IMR-90 (cell line): Measurements from ENCODE around the gene MAP6. TPM values are rescaled to one million over a fixed set of nuclear protein-coding genes. Genes with fewer than 3 reads are reported as not detected.

Experiments
- ATAC-seq: fragments of 200-7000 bp; cut with Tn5 transposase; 2 replicates; pipeline ENCODE4 v1.9.1; 2020; ENCODE audit warnings: low read depth, mild to moderate bottlenecking, moderate library complexity
- BruUV-seq: library from RNA; stranded (reverse); fragments of 400-500 nt; replicated peaks from 2 replicates; lab custom pipeline; 2021; lab: Mats Ljungman, UMichigan
- CTCF ChIA-PET: fragments of 300-600 bp; formaldehyde crosslinking; extraction: SDS; loops from one replicate; lab custom pipeline; 2021; ENCODE audit warnings: antibody characterized with exemption; lab: Yijun Ruan, JAX
- POLR2A ChIA-PET: fragments of 300-600 bp; sonication (Branson Sonifier 250); formaldehyde crosslinking; loops from one replicate; lab custom pipeline; 2022; ENCODE audit warnings: antibody characterized with exemption; ENCODE audit not compliant: unreplicated experiment; lab: Charles Lee
- DNase-seq: peaks from one replicate; pipeline ENCODE4 v3.0.0; 2013
- H2AFZ ChIP-seq: replicated peaks from 2 replicates; pipeline ENCODE3; 2013; ENCODE audit warnings: low read length, mild to moderate bottlenecking; ENCODE audit not compliant: poor library complexity
- H2AK5ac ChIP-seq: 2 replicates; pipeline ENCODE4 v1.6.1; 2013; ENCODE audit warnings: low read depth, low read length, inconsistent platforms
- H2AK9ac ChIP-seq: replicated peaks from 2 replicates; pipeline ENCODE3; 2013; ENCODE audit warnings: mild to moderate bottlenecking, low read depth, low read length, moderate library complexity; ENCODE audit not compliant: poor library complexity
- H2BK120ac ChIP-seq: 2 replicates; pipeline ENCODE4 v1.6.1; 2013; ENCODE audit warnings: low read depth, low read length, inconsistent platforms
- H2BK15ac ChIP-seq: 3 replicates; pipeline ENCODE4 v1.6.1; 2013; ENCODE audit warnings: low read depth, low read length, inconsistent platforms
- H2BK20ac ChIP-seq: 2 replicates; pipeline ENCODE4 v1.6.1; 2013; ENCODE audit warnings: low read depth, mild to moderate bottlenecking, inconsistent platforms, low read length, moderate library complexity
- H2BK5ac ChIP-seq: 2 replicates; pipeline ENCODE4 v1.6.1; 2013; ENCODE audit warnings: mild to moderate bottlenecking, low read depth, low read length, inconsistent platforms; ENCODE audit not compliant: poor library complexity, severe bottlenecking
- H3K14ac ChIP-seq: replicated peaks from 2 replicates; pipeline ENCODE4 v1.6.1; 2013; ENCODE audit warnings: low read depth, low read length, inconsistent platforms
- H3K18ac ChIP-seq: 2 replicates; pipeline ENCODE4 v1.6.1; 2013; ENCODE audit warnings: low read depth, low read length, control low read depth
- H3K23ac ChIP-seq: 2 replicates; pipeline ENCODE4 v1.6.1; 2013; ENCODE audit warnings: low read depth, low read length, inconsistent platforms
- H3K27ac ChIP-seq: 2 replicates; pipeline ENCODE4 v1.5.1; 2013; ENCODE audit warnings: mild to moderate bottlenecking, control low read depth, low read length; ENCODE audit not compliant: insufficient read depth
- H3K27me3 ChIP-seq: 2 replicates; pipeline ENCODE4 v1.6.1; 2013; ENCODE audit warnings: low read length; ENCODE audit not compliant: control insufficient read depth, insufficient read depth
- H3K36me3 ChIP-seq: 2 replicates; pipeline ENCODE4 v1.6.1; 2013; ENCODE audit warnings: low read length, mixed read lengths; ENCODE audit not compliant: control insufficient read depth, insufficient read depth
- H3K4ac ChIP-seq: 2 replicates; pipeline ENCODE4 v1.6.1; 2013; ENCODE audit warnings: low read depth, low read length, inconsistent platforms
- H3K4me1 ChIP-seq: 2 replicates; pipeline ENCODE4 v1.6.1; 2013; ENCODE audit warnings: low read length, mixed read lengths; ENCODE audit not compliant: control insufficient read depth, insufficient read depth
- H3K4me2 ChIP-seq: 2 replicates; pipeline ENCODE4 v1.6.1; 2013; ENCODE audit warnings: low read depth, mild to moderate bottlenecking, control low read depth, low read length, moderate library complexity
- H3K4me3 ChIP-seq: 2 replicates; pipeline ENCODE4 v1.5.1; 2013; ENCODE audit warnings: low read depth, mild to moderate bottlenecking, control low read depth, low read length, moderate library complexity; ENCODE audit not compliant: insufficient read depth
- H3K56ac ChIP-seq: 2 replicates; pipeline ENCODE4 v1.6.1; 2013; ENCODE audit warnings: low read length, inconsistent platforms; ENCODE audit not compliant: insufficient read depth; ENCODE audit errors: extremely low read depth
- H3K79me1 ChIP-seq, 2 experiments: 2 replicates each; pipeline ENCODE4 v1.6.1; 2013; ENCODE audit warnings: low read length in 2 of 2, inconsistent platforms in 1 of 2, low read depth in 1 of 2
- H3K9ac ChIP-seq: 2 replicates; pipeline ENCODE4 v1.6.1; 2013; ENCODE audit warnings: low read depth, low read length, control low read depth
- H3K9me1 ChIP-seq: 2 replicates; pipeline ENCODE4 v1.6.1; 2013; ENCODE audit warnings: low read length, inconsistent platforms; ENCODE audit not compliant: insufficient read depth
- H3K9me3 ChIP-seq: 2 replicates; pipeline ENCODE4 v1.6.1; 2013; ENCODE audit warnings: low read length; ENCODE audit not compliant: control insufficient read depth, insufficient read depth
- H4K20me1 ChIP-seq: 2 replicates; pipeline ENCODE4 v1.6.1; 2013; ENCODE audit warnings: low read length, inconsistent platforms; ENCODE audit not compliant: insufficient read depth
- H4K5ac ChIP-seq: 2 replicates; pipeline ENCODE4 v1.6.1; 2013; ENCODE audit warnings: mild to moderate bottlenecking, low read depth, low read length, control low read depth
- H4K8ac ChIP-seq, 2 experiments: 2 replicates each; pipeline ENCODE4 v1.6.1; 2013; ENCODE audit warnings: low read depth in 2 of 2, low read length in 2 of 2, control low read depth in 1 of 2, inconsistent platforms in 1 of 2
- H4K91ac ChIP-seq: 2 replicates; pipeline ENCODE4 v1.6.1; 2013; ENCODE audit warnings: low read depth, low read length, inconsistent platforms; ENCODE audit not compliant: insufficient read depth
- BHLHE40 ChIP-seq: fragments of 150-350 bp; IDR thresholded peaks from 2 replicates; pipeline ENCODE4 v1.6.1; 2016; ENCODE audit warnings: mild to moderate bottlenecking, low read depth, low read length
- CEBPB ChIP-seq: IDR thresholded peaks from 2 replicates; pipeline ENCODE4 v1.6.1; 2012; ENCODE audit warnings: low read depth, low read length, improper control_type of control experiment
- CHD1 ChIP-seq: IDR thresholded peaks from 2 replicates; pipeline ENCODE4 v1.6.1; 2012; ENCODE audit warnings: low read depth, low read length, improper control_type of control experiment
- FOS ChIP-seq: fragments of 150-350 bp; IDR thresholded peaks from 2 replicates; pipeline ENCODE4 v1.6.1; 2016; ENCODE audit warnings: low read depth, low read length
- MAFK ChIP-seq: IDR thresholded peaks from 2 replicates; pipeline ENCODE4 v1.6.1; 2012; ENCODE audit warnings: low read depth, low read length, improper control_type of control experiment
- MAZ ChIP-seq: IDR thresholded peaks from 2 replicates; pipeline ENCODE4 v1.6.1; 2012; ENCODE audit warnings: low read depth, mild to moderate bottlenecking, low read length, improper control_type of control experiment, moderate library complexity, borderline replicate concordance
- MXI1 ChIP-seq: IDR thresholded peaks from 2 replicates; pipeline ENCODE4 v1.6.1; 2012; ENCODE audit warnings: low read depth, mild to moderate bottlenecking, low read length, moderate library complexity, borderline replicate concordance
- NFE2L2 ChIP-seq: fragments of 150-350 bp; IDR thresholded peaks from 2 replicates; pipeline ENCODE4 v1.6.1; 2016; ENCODE audit warnings: low read depth, mild to moderate bottlenecking, low read length
- POLR2A ChIP-seq: IDR thresholded peaks from 2 replicates; pipeline ENCODE4 v1.6.1; 2012; ENCODE audit warnings: mild to moderate bottlenecking, low read depth, low read length
- RAD21 ChIP-seq: IDR thresholded peaks from 2 replicates; pipeline ENCODE4 v1.6.1; 2012; ENCODE audit warnings: low read length, improper control_type of control experiment
- RCOR1 ChIP-seq: IDR thresholded peaks from 2 replicates; pipeline ENCODE4 v1.6.1; 2012; ENCODE audit warnings: mild to moderate bottlenecking, low read length, improper control_type of control experiment; ENCODE audit not compliant: insufficient replicate concordance
- RFX5 ChIP-seq: IDR thresholded peaks from 2 replicates; pipeline ENCODE4 v1.8.0; 2012; ENCODE audit warnings: low read depth, mild to moderate bottlenecking, low read length, moderate library complexity
- SMC3 ChIP-seq: fragments of 150-350 bp; IDR thresholded peaks from 2 replicates; pipeline ENCODE4 v1.6.1; 2016; ENCODE audit warnings: low read depth, mild to moderate bottlenecking, antibody characterized with exemption, low read length, moderate library complexity
- WGBS, 2 experiments: methylation state at CpG; one replicate each; pipeline versions ENCODE4 v1.1.5 to v1.1.7; 2013; ENCODE audit warnings: missing lambda C conversion rate in 2 of 2; ENCODE audit not compliant: insufficient read length in 1 of 2; ENCODE audit errors: extremely low coverage in 2 of 2; 5-methylcytosine and 5-hydroxymethylcytosine counted together
- dilution Hi-C: fragments of 300-500 bp; cut with HindIII; formaldehyde crosslinking; loops from one replicate; pipeline ENCODE4 v1.14.3; 2018; ENCODE audit warnings: low sequenced_read_pairs; ENCODE audit not compliant: unreplicated experiment
- in situ Hi-C: fragments of 300-500 bp; cut with MboI; formaldehyde crosslinking; loops from 3 replicates; pipeline ENCODE4 v1.14.3; 2019; ENCODE audit warnings: low sequenced_read_pairs, inconsistent platforms, mixed read lengths
- intact Hi-C: fragments of 100-400 bp; cut with micrococcal nuclease; formaldehyde crosslinking; loops from 2 replicates; pipeline ENCODE4 v1.10.0; 2022
- polyA plus RNA-seq, 3 experiments: library from polyadenylated mRNA; depleted of rRNA; stranded (reverse); fragments of >200 nt; gene quantifications; 2 replicates each; pipeline ENCODE4 v1.2.3, GENCODE V29; 2012; ENCODE audit warnings: low replicate concordance in 1 of 3
- total RNA-seq: library from RNA; depleted of rRNA; stranded (reverse); fragments of >200 nt; gene quantifications from 2 replicates; pipeline ENCODE4 v1.2.3, GENCODE V29; 2012
- TF ChIP-seq, protein P1 (sequence below): conservative IDR thresholded peaks from 2 replicates; pipeline ENCODE4 v1.5.1; 2012; ENCODE audit warnings: mild to moderate bottlenecking, low read depth, low read length, improper control_type of control experiment
- TF ChIP-seq, protein P2 (sequence below): fragments of 150-350 bp; IDR thresholded peaks from 2 replicates; pipeline ENCODE4 v1.6.1; 2016; ENCODE audit warnings: low read depth, mild to moderate bottlenecking, low read length, moderate library complexity, borderline replicate concordance
- TF ChIP-seq, protein P3 (sequence below): fragments of 150-350 bp; IDR thresholded peaks from 2 replicates; pipeline ENCODE4 v1.6.1; 2017; ENCODE audit warnings: mild to moderate bottlenecking, antibody characterized with exemption, low read length, low read depth

Gene MAP6
- total and polyA plus RNA-seq, 2 of the 4 experiments (the other 2 are of a cell fraction) = 3.0 to 3.4 TPM

- H4K5ac ChIP-seq = no peak overlapping the region
- H4K20me1 ChIP-seq = no peaks in the 10 kb centered on the region; the same call in 1 of the 2 replicates
- H3K36me3 ChIP-seq = no peaks in the 10 kb centered on the region
- DNase-seq (no peak), ATAC-seq (no peak)
- in situ Hi-C loops (no loop called here), intact Hi-C loops (no loop called here), dilution Hi-C loops (no loop called here)
- no peak overlapping the region for H3K14ac ChIP-seq
- H3K18ac ChIP-seq = no peak overlapping the region
- peaks cover 9% of the 10 kb centered on the region for H3K4me1 ChIP-seq
- H3K9me3 ChIP-seq = no peaks in the 10 kb centered on the region
- H3K79me1 ChIP-seq = 0 out of 4 replicates have a peak, but pooled peaks cover 0 to under 1% of the 10 kb centered on the region in 2 experiments
- no peak overlapping the region for H3K27ac ChIP-seq
- no peak overlapping the region; the same call in 2 of the 3 replicates for H2BK15ac ChIP-seq
- no peak overlapping the region for H4K91ac ChIP-seq
- H2AFZ ChIP-seq = no peak overlapping the region
- no peak overlapping the region for H2AK5ac ChIP-seq
- ChIA-PET CTCF (no interaction called here), POLR2A (no interaction called here)
- no peaks in the 10 kb centered on the region; the same call in 1 of the 2 replicates for H3K27me3 ChIP-seq
- TF ChIP-seq MAFK (no peak), RAD21 (no peak), CEBPB (no peak), RFX5 (no peak), CHD1 (no peak), MAZ (no peak), MXI1 (no peak), SMC3 (no peak), BHLHE40 (no peak), POLR2A (no peak), FOS (no peak), NFE2L2 (no peak), RCOR1 (no peak)
- TF ChIP-seq, protein P1, sequence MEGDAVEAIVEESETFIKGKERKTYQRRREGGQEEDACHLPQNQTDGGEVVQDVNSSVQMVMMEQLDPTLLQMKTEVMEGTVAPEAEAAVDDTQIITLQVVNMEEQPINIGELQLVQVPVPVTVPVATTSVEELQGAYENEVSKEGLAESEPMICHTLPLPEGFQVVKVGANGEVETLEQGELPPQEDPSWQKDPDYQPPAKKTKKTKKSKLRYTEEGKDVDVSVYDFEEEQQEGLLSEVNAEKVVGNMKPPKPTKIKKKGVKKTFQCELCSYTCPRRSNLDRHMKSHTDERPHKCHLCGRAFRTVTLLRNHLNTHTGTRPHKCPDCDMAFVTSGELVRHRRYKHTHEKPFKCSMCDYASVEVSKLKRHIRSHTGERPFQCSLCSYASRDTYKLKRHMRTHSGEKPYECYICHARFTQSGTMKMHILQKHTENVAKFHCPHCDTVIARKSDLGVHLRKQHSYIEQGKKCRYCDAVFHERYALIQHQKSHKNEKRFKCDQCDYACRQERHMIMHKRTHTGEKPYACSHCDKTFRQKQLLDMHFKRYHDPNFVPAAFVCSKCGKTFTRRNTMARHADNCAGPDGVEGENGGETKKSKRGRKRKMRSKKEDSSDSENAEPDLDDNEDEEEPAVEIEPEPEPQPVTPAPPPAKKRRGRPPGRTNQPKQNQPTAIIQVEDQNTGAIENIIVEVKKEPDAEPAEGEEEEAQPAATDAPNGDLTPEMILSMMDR = no peak
- TF ChIP-seq, protein P2, sequence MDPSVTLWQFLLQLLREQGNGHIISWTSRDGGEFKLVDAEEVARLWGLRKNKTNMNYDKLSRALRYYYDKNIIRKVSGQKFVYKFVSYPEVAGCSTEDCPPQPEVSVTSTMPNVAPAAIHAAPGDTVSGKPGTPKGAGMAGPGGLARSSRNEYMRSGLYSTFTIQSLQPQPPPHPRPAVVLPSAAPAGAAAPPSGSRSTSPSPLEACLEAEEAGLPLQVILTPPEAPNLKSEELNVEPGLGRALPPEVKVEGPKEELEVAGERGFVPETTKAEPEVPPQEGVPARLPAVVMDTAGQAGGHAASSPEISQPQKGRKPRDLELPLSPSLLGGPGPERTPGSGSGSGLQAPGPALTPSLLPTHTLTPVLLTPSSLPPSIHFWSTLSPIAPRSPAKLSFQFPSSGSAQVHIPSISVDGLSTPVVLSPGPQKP = no peak
- TF ChIP-seq, protein P3, sequence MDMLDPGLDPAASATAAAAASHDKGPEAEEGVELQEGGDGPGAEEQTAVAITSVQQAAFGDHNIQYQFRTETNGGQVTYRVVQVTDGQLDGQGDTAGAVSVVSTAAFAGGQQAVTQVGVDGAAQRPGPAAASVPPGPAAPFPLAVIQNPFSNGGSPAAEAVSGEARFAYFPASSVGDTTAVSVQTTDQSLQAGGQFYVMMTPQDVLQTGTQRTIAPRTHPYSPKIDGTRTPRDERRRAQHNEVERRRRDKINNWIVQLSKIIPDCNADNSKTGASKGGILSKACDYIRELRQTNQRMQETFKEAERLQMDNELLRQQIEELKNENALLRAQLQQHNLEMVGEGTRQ = no peak
- H3K9me1 ChIP-seq = peaks cover 1% of the 10 kb centered on the region
- no peak overlapping the region for H3K9ac ChIP-seq
- no peak overlapping the region for H3K4me3 ChIP-seq
- H2BK20ac ChIP-seq = no peak overlapping the region
- WGBS, 2 experiments = no CpG with 5 or more reads among the region's 3 CpGs
- BruUV-seq = no TSS peak
- H2AK9ac ChIP-seq = no peak overlapping the region
- H3K4me2 ChIP-seq = no peak overlapping the region
- no peak overlapping the region for H2BK5ac ChIP-seq
- H3K56ac ChIP-seq = no peak overlapping the region
- H4K8ac ChIP-seq = no peak overlapping the region
- H3K4ac ChIP-seq = no peak overlapping the region
- no peak overlapping the region for H2BK120ac ChIP-seq
- H3K23ac ChIP-seq = no peak overlapping the region
Observed at GRCh38 chr11:75650167-75650723, 18.6 kb downstream of the MAP6 start.
